Activated naive CD4-positive, alpha-beta T cell treated with anti-CD3 and anti-CD28 coated beads, Interleukin-2, amount 10 ng/mL, durations not matched to agents 7 days and 5 days (primary cell): ENCODE results near the gene ASTN2.
"Not testable (repeated sequence)": the region's sequence is repeated elsewhere in the genome, so short reads cannot be mapped to it uniquely, and the experiment has no call there.

ENCODE experiments used
- CTCF ChIA-PET: fragments of 350-600 bp; sonication (Branson Sonifier 250); formaldehyde crosslinking; loops from one replicate; lab custom pipeline; 2021; ENCODE audit warnings: antibody characterized with exemption; lab: Charles Lee
- DNase-seq: peaks from one replicate; pipeline ENCODE4 v3.0.0-alpha.2; 2020
- H3K27ac Mint-ChIP-seq: one replicate; pipeline ENCODE4 v1.8.0; 2021; ENCODE audit warnings: mild to moderate bottlenecking, moderate library complexity, mixed read lengths
- H3K27me3 Mint-ChIP-seq: one replicate; pipeline ENCODE4 v1.8.0; 2021; ENCODE audit warnings: mild to moderate bottlenecking, mixed read lengths
- H3K36me3 Mint-ChIP-seq: one replicate; pipeline ENCODE4 v1.8.0; 2021; ENCODE audit warnings: mixed read lengths
- H3K4me1 Mint-ChIP-seq: one replicate; pipeline ENCODE4 v1.8.0; 2021; ENCODE audit warnings: mixed read lengths
- H3K4me3 Mint-ChIP-seq: one replicate; pipeline ENCODE4 v1.8.0; 2021; ENCODE audit warnings: mild to moderate bottlenecking, moderate library complexity, mixed read lengths
- H3K9me3 Mint-ChIP-seq: one replicate; pipeline ENCODE4 v1.8.0; 2021; ENCODE audit warnings: mixed read lengths

The ASTN2 gene

GRCh38 chr9:116917895-116918508, 496.9 kb downstream of the ASTN2 start:
- H3K4me3 Mint-ChIP-seq, H3K27ac Mint-ChIP-seq, H3K9me3 Mint-ChIP-seq, DNase-seq, H3K36me3 Mint-ChIP-seq, CTCF ChIA-PET, H3K4me1 Mint-ChIP-seq, H3K27me3 Mint-ChIP-seq: not testable (repeated sequence)

- Mint-ChIP-seq H3K4me3 (no peak overlapping the region), H3K9me3 (no peaks in the 10 kb centered on the region), H3K27ac (no peak overlapping the region), H3K36me3 (no peaks in the 10 kb centered on the region), H3K4me1 (no peaks in the 10 kb centered on the region), H3K27me3 (no peaks in the 10 kb centered on the region)
- CTCF ChIA-PET, result no interaction called here
- no peak for DNase-seq
Observed at GRCh38 chr9:116913536-116913935, 501.3 kb downstream of the ASTN2 start.

GRCh38 chr9:116910201-116910600, 504.7 kb downstream of the ASTN2 start:
- CTCF ChIA-PET, result interaction anchor here (1.4 kb wide), 1 partner anchor 49 kb away, joined by 7 read pairs; no protein-coding TSS in a partner anchor
- no peak for DNase-seq
- no peak overlapping the region for H3K4me3 Mint-ChIP-seq
- H3K27ac Mint-ChIP-seq, result no peak overlapping the region
- H3K27me3 Mint-ChIP-seq, result no peaks in the 10 kb centered on the region
- no peaks in the 10 kb centered on the region for H3K36me3 Mint-ChIP-seq
- peaks cover 2% of the 10 kb centered on the region for H3K9me3 Mint-ChIP-seq
- no peaks in the 10 kb centered on the region for H3K4me1 Mint-ChIP-seq

DNA sequence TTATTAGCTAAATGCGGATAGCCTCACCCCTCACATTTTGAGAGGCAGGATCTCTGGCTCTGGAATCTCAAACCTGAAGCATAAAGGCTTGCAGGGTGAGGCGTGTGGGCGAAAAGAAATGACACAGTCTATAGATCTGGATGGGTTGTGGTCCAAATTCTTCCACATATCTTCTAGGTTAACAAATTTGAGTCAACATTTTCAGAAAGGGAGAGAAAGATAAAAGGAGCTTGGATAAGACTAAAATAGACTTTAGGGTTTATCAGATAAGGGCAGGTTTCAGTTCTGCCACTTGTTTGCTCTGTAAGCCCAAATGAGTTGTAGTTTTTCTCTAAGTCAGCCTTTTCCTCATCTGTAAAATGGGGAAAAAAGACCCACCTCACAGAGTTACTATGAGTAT, 506.9 kb downstream of the ASTN2 start:
- H3K27ac Mint-ChIP-seq, result no peak overlapping the region
- no peak for DNase-seq
- H3K4me1 Mint-ChIP-seq, result no peaks in the 10 kb centered on the region
- H3K9me3 Mint-ChIP-seq, result peaks cover 2% of the 10 kb centered on the region
- H3K4me3 Mint-ChIP-seq, result no peak overlapping the region
- CTCF ChIA-PET, result no interaction called here
- H3K36me3 Mint-ChIP-seq, result no peaks in the 10 kb centered on the region
- no peaks in the 10 kb centered on the region for H3K27me3 Mint-ChIP-seq

DNA sequence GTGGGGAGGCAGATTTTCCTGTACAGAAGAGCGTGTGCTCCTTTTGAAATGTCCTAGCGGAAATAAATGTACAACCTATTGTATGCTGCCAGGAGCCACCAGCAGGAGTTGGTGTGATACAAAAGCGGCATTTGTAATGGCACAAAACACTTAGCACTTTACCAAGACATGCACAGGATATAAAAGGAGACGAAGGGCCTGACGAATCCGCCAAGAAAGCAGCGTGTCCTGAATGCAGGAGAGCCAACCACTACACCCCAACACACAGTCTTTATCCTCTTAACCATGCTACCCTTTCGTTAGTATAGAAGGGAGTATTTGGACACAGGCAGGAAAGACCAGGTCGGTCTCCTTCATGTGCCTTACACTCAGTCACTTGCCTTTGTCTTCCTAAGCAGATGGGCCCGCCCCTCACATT, 509.7 kb downstream of the ASTN2 start:
- Mint-ChIP-seq H3K27ac (no peak overlapping the region), H3K27me3 (no peaks in the 10 kb centered on the region), H3K36me3 (no peaks in the 10 kb centered on the region), H3K4me3 (no peak overlapping the region), H3K4me1 (no peaks in the 10 kb centered on the region), H3K9me3 (peaks cover 3% of the 10 kb centered on the region)
- no peak for DNase-seq
- CTCF ChIA-PET, result no interaction called here

- Mint-ChIP-seq H3K36me3 (no peaks in the 10 kb centered on the region), H3K9me3 (peaks cover 12% of the 10 kb centered on the region), H3K27me3 (no peaks in the 10 kb centered on the region)
Observed at GRCh38 chr9:116904165-116904564, 510.7 kb downstream of the ASTN2 start.

DNA sequence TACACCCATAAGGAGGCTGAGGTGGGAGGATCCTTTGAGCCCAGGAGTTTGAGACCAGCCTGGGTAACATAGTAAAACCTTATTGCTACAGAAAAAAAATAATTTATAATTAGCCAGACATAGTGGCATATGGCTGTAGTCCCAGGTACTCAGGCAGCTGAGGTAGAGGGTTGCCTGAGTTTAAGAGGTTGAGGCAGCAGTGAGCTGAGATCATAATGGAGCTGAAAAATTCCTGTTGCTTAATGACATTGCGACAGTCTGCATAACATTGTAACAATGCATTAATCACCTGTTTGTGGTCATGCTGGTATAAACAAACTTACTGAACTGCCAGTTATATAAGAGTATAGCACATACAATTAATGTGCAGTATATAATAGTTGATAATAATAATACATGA, 513.6 kb downstream of the ASTN2 start:
- H3K27ac Mint-ChIP-seq, result no peak overlapping the region
- CTCF ChIA-PET, result no interaction called here
- no peak for DNase-seq
- no peaks in the 10 kb centered on the region for H3K4me1 Mint-ChIP-seq
- peaks cover 13% of the 10 kb centered on the region for H3K9me3 Mint-ChIP-seq
- H3K36me3 Mint-ChIP-seq, result no peaks in the 10 kb centered on the region
- no peak overlapping the region for H3K4me3 Mint-ChIP-seq
- H3K27me3 Mint-ChIP-seq, result no peaks in the 10 kb centered on the region

More at GRCh38 chr9:116904165-116904564, 510.7 kb downstream of the ASTN2 start:
- Mint-ChIP-seq H3K27ac (no peak overlapping the region), H3K4me1 (no peaks in the 10 kb centered on the region), H3K4me3 (no peak overlapping the region)
- CTCF ChIA-PET, result no interaction called here
- no peak for DNase-seq

GRCh38 chr9:116900543-116900942, 514.3 kb downstream of the ASTN2 start:
- H3K36me3 Mint-ChIP-seq, result no peaks in the 10 kb centered on the region
- H3K4me3 Mint-ChIP-seq, result no peak overlapping the region
- no peak for DNase-seq
- CTCF ChIA-PET, result no interaction called here
- H3K27me3 Mint-ChIP-seq, result no peaks in the 10 kb centered on the region
- H3K9me3 Mint-ChIP-seq, result peaks cover 13% of the 10 kb centered on the region
- no peaks in the 10 kb centered on the region for H3K4me1 Mint-ChIP-seq
- no peak overlapping the region for H3K27ac Mint-ChIP-seq

- Mint-ChIP-seq H3K4me3 (no peak overlapping the region), H3K27me3 (no peaks in the 10 kb centered on the region), H3K9me3 (peaks cover 13% of the 10 kb centered on the region), H3K27ac (no peak overlapping the region), H3K36me3 (no peaks in the 10 kb centered on the region), H3K4me1 (no peaks in the 10 kb centered on the region)
- DNase-seq, result no peak
- CTCF ChIA-PET, result no interaction called here
Observed at GRCh38 chr9:116900007-116900367, 514.9 kb downstream of the ASTN2 start.

GRCh38 chr9:116899337-116900006, 515.4 kb downstream of the ASTN2 start:
- DNase-seq, result no peak
- Mint-ChIP-seq H3K9me3 (peaks cover 13% of the 10 kb centered on the region), H3K4me1 (no peaks in the 10 kb centered on the region), H3K4me3 (no peak overlapping the region), H3K27me3 (no peaks in the 10 kb centered on the region), H3K27ac (no peak overlapping the region), H3K36me3 (no peaks in the 10 kb centered on the region)
- CTCF ChIA-PET, result no interaction called here

- CTCF ChIA-PET, H3K4me1 Mint-ChIP-seq, H3K27me3 Mint-ChIP-seq, DNase-seq, H3K36me3 Mint-ChIP-seq, H3K4me3 Mint-ChIP-seq, H3K27ac Mint-ChIP-seq: not testable (repeated sequence)
- peaks cover 13% of the 10 kb centered on the region for H3K9me3 Mint-ChIP-seq
Observed at GRCh38 chr9:116898131-116898530, 516.7 kb downstream of the ASTN2 start.

GRCh38 chr9:116897201-116897600, 517.7 kb downstream of the ASTN2 start:
- H3K27ac Mint-ChIP-seq, result no peak overlapping the region
- H3K27me3 Mint-ChIP-seq, result no peaks in the 10 kb centered on the region
- H3K9me3 Mint-ChIP-seq, result peaks cover 13% of the 10 kb centered on the region

GRCh38 chr9:116895961-116896360, 518.9 kb downstream of the ASTN2 start:
- H3K27me3 Mint-ChIP-seq, result no peaks in the 10 kb centered on the region
- DNase-seq, result no peak
- no peak overlapping the region for H3K4me3 Mint-ChIP-seq
- CTCF ChIA-PET, result no interaction called here
- H3K4me1 Mint-ChIP-seq, result no peaks in the 10 kb centered on the region
- no peaks in the 10 kb centered on the region for H3K36me3 Mint-ChIP-seq
- no peak overlapping the region for H3K27ac Mint-ChIP-seq
- peaks cover 13% of the 10 kb centered on the region for H3K9me3 Mint-ChIP-seq

More at GRCh38 chr9:116897201-116897600, 517.7 kb downstream of the ASTN2 start:
- Mint-ChIP-seq H3K4me1 (no peaks in the 10 kb centered on the region), H3K4me3 (no peak overlapping the region), H3K36me3 (no peaks in the 10 kb centered on the region)
- DNase-seq, result no peak
- CTCF ChIA-PET, result no interaction called here

GRCh38 chr9:116891424-116891823, 523.4 kb downstream of the ASTN2 start:
- Mint-ChIP-seq H3K9me3 (no peaks in the 10 kb centered on the region), H3K4me3 (no peak overlapping the region), H3K4me1 (no peaks in the 10 kb centered on the region), H3K36me3 (no peaks in the 10 kb centered on the region), H3K27ac (no peak overlapping the region), H3K27me3 (no peaks in the 10 kb centered on the region)
- CTCF ChIA-PET, result no interaction called here
- no peak for DNase-seq

DNA sequence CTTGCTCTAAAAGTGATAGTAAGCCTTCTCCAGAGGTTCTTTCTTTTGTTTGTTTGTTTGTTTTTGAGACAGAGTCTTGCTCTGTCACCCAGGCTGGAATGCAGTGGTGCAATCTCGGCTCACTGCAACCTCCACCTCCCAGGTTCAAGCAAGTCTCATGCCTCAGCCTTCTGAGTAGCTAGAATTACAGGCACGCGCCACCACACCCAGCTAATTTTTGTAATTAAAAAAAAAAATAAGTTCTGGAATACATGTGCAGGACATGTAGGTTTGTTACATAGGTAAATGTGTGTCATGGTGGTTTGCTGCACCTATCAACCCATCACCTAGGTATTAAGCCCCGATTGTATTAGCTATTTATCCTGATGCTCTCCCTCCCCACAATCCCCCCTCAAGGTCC, 526.4 kb downstream of the ASTN2 start:
- CTCF ChIA-PET, H3K27me3 Mint-ChIP-seq, H3K9me3 Mint-ChIP-seq, H3K4me3 Mint-ChIP-seq, H3K4me1 Mint-ChIP-seq, DNase-seq, H3K36me3 Mint-ChIP-seq, H3K27ac Mint-ChIP-seq: not testable (repeated sequence)
